Right ventricle myocardium inferior (tissue), 1 donor: ENCODE measurements around the gene ARHGAP26. TPM values are rescaled to one million over a fixed set of nuclear protein-coding genes. Genes with fewer than 3 reads are reported as not detected.
A peak's percentile ranks its signal among the peaks of the same experiment; 100 is the strongest.

ENCODE experiments used
- ATAC-seq: fragments of 200-7000 bp; cut with Tn5 transposase; one replicate; pipeline ENCODE4 v1.9.1; 2020; ENCODE audit warnings: mild to moderate bottlenecking, moderate library complexity
- DNase-seq: peaks from one replicate; pipeline ENCODE4 v3.0.0; 2021; ENCODE audit errors: missing footprints
- intact Hi-C: fragments of 100-400 bp; cut with DNase I; formaldehyde crosslinking; loops from one replicate; pipeline ENCODE4 v1.11.0; 2022
- total RNA-seq: library from RNA; stranded (reverse); fragmentation: NEBNext Ultra II Directional; extraction: Animal tissue kit (Norgen Biotek cat#: 25700); gene quantifications from one replicate; pipeline ENCODE4 v1.2.1, GENCODE V29; 2021
- donor health status: DM: no; HTN: yes; CAD: no; lungs with severe emphysema.

ARHGAP26 gene
- total RNA-seq, 1 donor from 2014 or later = 29.8 TPM

DNA sequence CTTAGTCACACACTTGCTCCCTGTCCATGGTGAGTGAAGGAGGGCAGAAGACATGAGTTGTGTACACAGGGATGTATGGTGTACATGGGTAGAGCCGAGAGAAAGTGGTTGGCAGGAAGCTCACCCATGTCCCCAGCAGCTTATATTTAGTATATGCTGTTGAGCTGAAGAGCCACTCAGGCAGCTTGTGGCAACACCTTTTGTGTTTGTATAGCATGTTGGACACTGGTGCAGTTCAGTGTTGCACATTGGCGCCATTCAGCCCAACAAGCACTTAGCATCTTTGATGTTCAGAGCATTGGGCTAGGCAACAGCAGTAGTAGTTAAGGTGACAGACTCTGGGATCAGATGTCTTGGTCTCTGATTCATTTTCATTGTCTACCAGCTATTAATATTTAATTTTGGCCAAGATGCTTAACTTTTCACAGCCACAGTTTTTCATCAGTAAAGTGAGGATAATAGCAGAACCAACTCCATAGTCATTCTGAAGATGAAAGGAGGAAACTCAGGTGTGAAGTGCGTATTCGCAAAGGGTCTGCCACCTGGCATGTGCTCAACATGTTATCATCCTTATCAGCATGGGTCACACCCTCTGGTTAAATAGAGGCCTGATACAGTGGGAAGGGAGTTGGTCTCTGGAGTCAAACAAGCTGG is 448.5 kb downstream of the ARHGAP26 start:
- no peak for ATAC-seq
- intact Hi-C loops = no loop called here
- DNase-seq = no peak

GRCh38 chr5:143219696-143220095 is 449.5 kb downstream of the ARHGAP26 start:
- DNase-seq = no peak
- intact Hi-C loops = loop anchor here (5.0 kb wide), 1 partner anchor 78 kb away; no protein-coding TSS in a partner anchor
- no peak for ATAC-seq

DNA sequence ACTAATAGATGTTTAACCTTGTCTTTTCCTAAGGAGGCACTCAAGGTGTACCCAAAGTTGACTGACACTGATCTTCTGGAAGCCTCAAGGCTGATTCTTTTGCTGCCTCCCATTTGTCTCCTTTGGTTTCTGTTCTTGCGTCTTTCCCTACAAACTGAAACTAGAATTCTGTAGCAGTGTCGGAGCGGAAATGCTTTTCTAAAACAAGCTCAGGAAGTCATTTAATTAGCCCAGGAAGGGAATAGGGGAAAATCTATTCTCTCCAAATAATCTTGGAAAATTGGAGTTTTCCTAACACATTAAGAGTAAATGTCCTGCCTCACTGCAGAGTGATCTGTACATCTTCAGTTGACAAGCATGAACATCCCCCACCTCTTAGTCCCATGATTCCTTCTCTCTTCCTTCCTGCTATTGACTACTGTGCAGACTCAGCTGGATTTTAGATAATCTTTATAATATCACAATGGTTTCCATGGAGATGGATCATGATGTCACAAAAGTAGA is 450.6 kb downstream of the ARHGAP26 start:
- no peak for DNase-seq
- intact Hi-C loops = loop anchor here (5.0 kb wide), 1 partner anchor 77 kb away; no protein-coding TSS in a partner anchor
- no peak for ATAC-seq

- intact Hi-C loops = loop anchor here (5.0 kb wide), 1 partner anchor 75 kb away; no protein-coding TSS in a partner anchor
- DNase-seq (no peak), ATAC-seq (peak; percentile 56)
Measured at GRCh38 chr5:143222287-143223231, 452.4 kb downstream of the ARHGAP26 start.

GRCh38 chr5:143224672-143225071 is 454.5 kb downstream of the ARHGAP26 start:
- DNase-seq (no peak), ATAC-seq (no peak)
- intact Hi-C loops = loop anchor here (5.0 kb wide), 1 partner anchor 73 kb away; no protein-coding TSS in a partner anchor

DNA sequence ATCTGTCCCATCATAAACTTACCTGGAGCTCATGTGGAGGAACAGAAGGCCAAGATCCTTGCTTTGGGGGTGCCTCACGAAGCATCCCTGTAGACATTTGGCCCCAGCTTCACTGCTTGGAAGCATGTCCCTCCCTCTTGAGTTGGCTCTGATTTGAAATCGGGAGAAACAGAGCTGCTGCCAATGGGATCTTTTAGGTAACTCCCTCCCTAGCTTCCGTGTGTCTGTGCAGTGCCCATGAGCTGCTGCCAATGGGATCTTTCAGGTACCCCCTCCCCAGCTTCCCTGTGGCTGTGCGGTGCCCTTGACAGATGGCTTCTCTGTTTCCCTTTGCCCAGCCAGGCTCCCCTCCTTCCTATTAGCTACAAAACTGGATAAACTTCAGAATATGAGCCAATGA is 455.3 kb downstream of the ARHGAP26 start:
- intact Hi-C loops = no loop called here
- DNase-seq (no peak), ATAC-seq (no peak)

- no peak for ATAC-seq
- DNase-seq = no peak
- intact Hi-C loops = no loop called here
Measured at GRCh38 chr5:143226361-143226760, 456.2 kb downstream of the ARHGAP26 start.

DNA sequence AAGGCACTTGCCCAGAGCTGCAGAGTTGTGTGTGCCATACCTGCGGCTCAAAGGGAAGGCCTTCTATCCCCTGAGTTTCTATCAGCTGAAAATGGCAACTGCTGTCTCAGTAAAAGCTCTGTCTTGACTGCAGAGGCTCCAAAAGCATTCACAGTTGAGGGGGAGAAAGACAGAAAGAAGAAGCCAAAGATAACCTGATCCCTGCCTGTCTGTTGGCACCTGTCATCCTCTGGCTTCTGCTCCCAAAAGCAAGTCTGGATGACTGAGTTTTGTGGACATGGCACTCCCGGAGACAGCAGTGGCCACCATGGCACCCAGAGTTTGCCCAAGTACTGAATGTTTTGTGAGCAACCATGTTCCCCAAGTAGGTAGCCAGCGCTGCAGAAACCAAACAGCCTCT is 456.7 kb downstream of the ARHGAP26 start:
- DNase-seq = no peak
- intact Hi-C loops = no loop called here
- no peak for ATAC-seq

GRCh38 chr5:143227301-143227700 is 457.1 kb downstream of the ARHGAP26 start:
- ATAC-seq (no peak), DNase-seq (no peak)
- intact Hi-C loops = no loop called here

DNA sequence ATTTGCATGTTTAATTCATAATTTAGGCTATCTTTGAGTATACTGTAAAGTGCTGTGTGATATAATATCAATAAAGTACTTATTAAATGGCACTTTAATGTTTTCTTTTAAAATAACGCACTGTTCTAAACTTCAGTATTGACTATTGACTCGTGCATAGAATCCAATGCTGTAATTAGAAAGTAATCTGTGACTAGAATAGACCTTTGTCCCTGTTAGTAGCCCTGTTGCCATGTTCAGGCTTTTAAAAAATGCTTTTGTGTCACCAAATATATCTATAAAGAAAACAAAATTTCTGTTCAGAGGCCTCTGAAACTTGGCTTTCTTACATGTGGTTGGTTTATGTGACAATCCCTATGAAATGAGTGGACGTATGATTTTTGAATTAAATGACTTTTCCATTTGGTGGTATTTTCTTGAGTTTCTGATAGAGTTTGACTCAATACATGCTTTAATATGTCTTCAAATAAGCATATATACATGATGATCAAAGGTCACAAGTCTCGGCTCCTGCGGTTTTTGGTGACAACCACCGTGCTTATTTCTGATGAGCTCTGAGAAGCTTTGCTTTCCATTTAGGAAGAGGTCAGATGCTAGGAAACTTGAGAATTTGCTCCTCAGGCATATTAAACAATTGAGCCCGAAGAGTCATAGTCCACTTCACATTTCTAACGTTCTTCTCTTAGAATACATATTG is 458.6 kb downstream of the ARHGAP26 start:
- intact Hi-C loops = no loop called here
- ATAC-seq (no peak), DNase-seq (no peak)

DNA sequence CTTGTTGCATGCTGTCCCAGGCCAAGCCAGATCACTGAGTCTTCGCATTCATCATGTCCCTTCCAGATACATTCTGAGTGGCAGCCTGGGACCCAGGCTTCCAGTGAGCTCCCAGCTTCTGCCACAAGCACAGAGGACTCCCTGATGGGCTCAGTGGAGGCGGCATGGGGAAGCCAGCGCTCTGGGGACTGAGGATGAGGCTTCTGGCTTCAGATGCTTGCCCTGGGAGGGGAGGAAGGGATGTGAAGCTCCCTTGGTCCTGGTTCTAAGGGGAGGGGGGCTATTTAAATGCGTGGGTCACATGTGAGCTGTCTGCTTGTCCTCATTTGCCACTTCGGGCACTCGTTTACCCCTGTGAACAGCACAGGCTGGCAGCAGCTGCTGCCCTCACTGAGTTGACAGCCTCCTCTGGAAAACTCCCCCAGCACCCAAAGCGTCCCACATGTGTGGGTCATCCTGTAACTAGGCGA is 459.3 kb downstream of the ARHGAP26 start:
- ATAC-seq (peak; percentile 49), DNase-seq (no peak)
- intact Hi-C loops = no loop called here

- DNase-seq (no peak), ATAC-seq (peak; percentile 66)
- intact Hi-C loops = no loop called here
Measured at GRCh38 chr5:143229896-143230675, 459.9 kb downstream of the ARHGAP26 start.

DNA sequence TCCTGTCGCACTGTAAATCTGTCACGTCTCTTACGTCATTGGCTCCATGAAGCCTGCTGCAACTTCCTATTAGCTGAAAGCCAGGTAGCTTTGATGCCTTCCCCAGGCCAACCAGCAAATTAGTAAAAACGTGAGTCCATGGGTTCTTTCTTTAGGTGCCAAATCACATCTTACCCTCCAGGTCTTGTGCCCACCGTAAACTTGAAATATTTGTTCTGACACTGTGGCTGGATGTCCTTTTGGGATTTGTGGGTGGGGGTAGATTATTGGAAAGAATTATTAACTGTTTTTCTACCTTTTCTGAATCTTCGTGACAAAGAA is 460.5 kb downstream of the ARHGAP26 start:
- ATAC-seq (no peak), DNase-seq (no peak)
- intact Hi-C loops = no loop called here

DNA sequence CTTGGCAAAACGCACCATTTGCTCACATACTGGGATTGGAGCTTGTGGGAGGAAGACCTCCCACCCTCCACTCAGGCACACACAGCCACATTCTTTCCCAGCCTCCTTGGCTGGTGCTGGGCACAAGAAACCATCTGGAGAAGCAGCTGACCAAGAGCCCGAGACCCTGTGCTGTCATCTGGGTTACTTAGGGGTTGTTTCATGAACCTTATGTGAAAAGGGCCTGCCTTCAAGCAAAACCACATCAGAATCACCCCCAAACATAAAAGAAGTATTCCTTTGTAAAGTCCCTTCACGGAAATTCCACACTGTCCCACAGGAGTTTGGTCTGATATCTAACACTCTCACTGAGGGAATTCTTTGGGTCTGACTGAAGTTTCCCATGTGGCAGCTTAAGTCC is 461.2 kb downstream of the ARHGAP26 start:
- DNase-seq (no peak), ATAC-seq (no peak)
- intact Hi-C loops = no loop called here

- ATAC-seq (no peak), DNase-seq (no peak)
- intact Hi-C loops = no loop called here
Measured at GRCh38 chr5:143231973-143232812, 462.0 kb downstream of the ARHGAP26 start.

DNA sequence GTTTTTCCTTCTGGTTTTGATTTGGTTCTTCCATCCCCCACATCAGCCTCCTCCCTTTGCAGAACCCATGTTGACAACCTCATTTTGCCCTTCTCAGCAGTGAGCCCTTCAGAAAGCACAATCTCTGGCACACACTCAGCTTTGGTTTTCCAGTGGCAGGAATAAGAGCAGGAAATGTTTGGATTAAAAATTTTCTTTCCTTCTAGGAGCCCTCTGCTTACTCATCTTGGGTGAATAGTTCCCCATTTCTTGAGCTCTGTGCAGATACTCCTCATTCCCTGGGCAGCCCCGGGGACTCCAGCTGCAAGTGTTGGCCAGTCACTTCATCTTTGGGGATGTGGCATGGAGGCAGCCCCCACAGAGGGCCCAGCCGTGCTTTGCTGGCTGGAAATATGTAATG is 462.9 kb downstream of the ARHGAP26 start:
- ATAC-seq (no peak), DNase-seq (no peak)
- intact Hi-C loops = no loop called here

GRCh38 chr5:143234162-143234842 is 464.1 kb downstream of the ARHGAP26 start:
- intact Hi-C loops = no loop called here
- DNase-seq = no peak
- ATAC-seq = no peak
